ENCODE measurements around the gene SPAG16.

Gene SPAG16

DNA sequence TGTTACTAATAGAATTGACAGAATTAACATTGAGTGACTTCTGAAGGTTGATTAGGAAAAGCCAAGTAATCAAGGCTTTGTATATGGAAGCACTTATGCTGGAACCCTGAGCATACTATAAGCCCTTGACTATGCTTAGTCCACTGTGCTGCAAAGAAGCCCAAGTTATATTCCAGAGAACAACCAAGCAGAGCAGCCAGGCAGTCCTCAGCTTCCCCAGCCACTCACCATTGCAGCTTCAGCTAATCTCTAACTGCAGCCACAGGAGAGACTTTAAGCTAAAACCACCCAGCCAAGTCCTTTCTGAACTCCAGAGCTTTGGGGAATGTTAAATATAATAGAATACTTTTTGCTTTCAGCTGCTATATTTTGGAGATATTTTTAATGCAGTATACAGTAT, 962.2 kb downstream of the SPAG16 start:
- H4K91ac ChIP-seq (ENCODE audit: low read length), result no peak overlapping the region
- H2AFZ ChIP-seq (ENCODE audit: low read depth, low read length), result no peak overlapping the region
- no peak overlapping the region for H3K18ac ChIP-seq (ENCODE audit: low read depth in 1 of 2, low read length in 2 of 2)
- H2BK120ac ChIP-seq (ENCODE audit: low read depth, low read length), result no peak overlapping the region
- no peaks in the 10 kb centered on the region for H3K27me3 ChIP-seq (ENCODE audit: control insufficient read depth in 1 of 2, insufficient read depth in 1 of 2, low read length in 2 of 2)
- no peak overlapping the region for H2BK5ac ChIP-seq (ENCODE audit: low read depth, low read length, poor library complexity, severe bottlenecking)
- H2BK15ac ChIP-seq (ENCODE audit: low read depth, poor library complexity, severe bottlenecking), result no peak overlapping the region
- no peaks in the 10 kb centered on the region for H3K9me3 ChIP-seq (ENCODE audit: control insufficient read depth, low read length)
- no peak overlapping the region for H3K4ac ChIP-seq (ENCODE audit: low read depth in 1 of 2, low read length in 2 of 2)
- no peaks in the 10 kb centered on the region for H3K79me1 ChIP-seq (replicated peaks; ENCODE audit: low read length, poor library complexity, severe bottlenecking)
- no peak overlapping the region for H3K4me3 ChIP-seq (ENCODE audit: insufficient read depth in 1 of 2, low read depth in 1 of 2, low read length in 2 of 2)
- H3K36me3 ChIP-seq (ENCODE audit: control insufficient read depth in 1 of 2, insufficient read depth in 2 of 2, low read depth in 1 of 2, low read length in 2 of 2), result no peaks in the 10 kb centered on the region
- H3K4me2 ChIP-seq (ENCODE audit: low read length, poor library complexity, severe bottlenecking), result no peak overlapping the region
- no peak for DNase-seq
- no peak overlapping the region for H3K9ac ChIP-seq (ENCODE audit: low read length)
- H4K8ac ChIP-seq (ENCODE audit: low read length), result no peak overlapping the region
- H2BK12ac ChIP-seq (ENCODE audit: low read length in 2 of 2), result no peak overlapping the region
- no peak overlapping the region for H3K23ac ChIP-seq (ENCODE audit: low read length in 2 of 2)
- H2AK5ac ChIP-seq (ENCODE audit: low read length, severe bottlenecking), result no peak overlapping the region
- no peak overlapping the region for H3K27ac ChIP-seq (ENCODE audit: low read length, poor library complexity, severe bottlenecking)
- no peaks in the 10 kb centered on the region for H3K4me1 ChIP-seq (ENCODE audit: control insufficient read depth, insufficient read depth, low read depth, low read length)
- H3K14ac ChIP-seq (ENCODE audit: low read length in 2 of 2), result no peak overlapping the region

DNA sequence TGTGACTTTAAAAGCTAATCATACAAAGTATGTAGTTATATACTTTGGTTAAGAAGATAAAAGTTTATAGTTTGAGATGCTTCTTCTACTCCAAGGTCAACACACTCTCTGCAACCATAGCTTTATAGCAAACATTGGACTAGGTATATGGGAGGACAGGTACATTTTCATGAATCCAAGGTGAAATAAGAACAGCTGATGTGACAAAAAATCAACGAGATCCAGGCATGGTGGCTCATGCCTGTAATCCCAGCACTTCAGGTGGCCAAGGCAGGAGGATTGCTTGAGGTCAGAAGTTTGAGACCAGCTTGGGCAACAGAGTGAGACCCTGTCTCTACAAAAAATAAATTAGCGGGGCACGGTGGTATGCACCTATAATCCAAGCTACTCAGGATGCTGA, 963.3 kb downstream of the SPAG16 start:
- Histone ChIP-seq H3K9ac (ENCODE audit: low read length) (no peak overlapping the region), H3K27me3 (ENCODE audit: control insufficient read depth in 1 of 2, insufficient read depth in 1 of 2, low read length in 2 of 2) (no peaks in the 10 kb centered on the region), H2BK15ac (ENCODE audit: low read depth, poor library complexity, severe bottlenecking) (no peak overlapping the region), H3K4ac (ENCODE audit: low read depth in 1 of 2, low read length in 2 of 2) (no peak overlapping the region), H2BK12ac (ENCODE audit: low read length in 2 of 2) (no peak overlapping the region), H2AFZ (ENCODE audit: low read depth, low read length) (no peak overlapping the region), H2BK5ac (ENCODE audit: low read depth, low read length, poor library complexity, severe bottlenecking) (no peak overlapping the region), H3K79me1 (replicated peaks; ENCODE audit: low read length, poor library complexity, severe bottlenecking) (no peaks in the 10 kb centered on the region), H3K4me2 (ENCODE audit: low read length, poor library complexity, severe bottlenecking) (no peak overlapping the region), H3K4me1 (ENCODE audit: control insufficient read depth, insufficient read depth, low read depth, low read length) (no peaks in the 10 kb centered on the region), H3K14ac (ENCODE audit: low read length in 2 of 2) (no peak overlapping the region), H3K23ac (ENCODE audit: low read length in 2 of 2) (no peak overlapping the region), H2BK120ac (ENCODE audit: low read depth, low read length) (no peak overlapping the region), H3K36me3 (ENCODE audit: control insufficient read depth in 1 of 2, insufficient read depth in 2 of 2, low read depth in 1 of 2, low read length in 2 of 2) (no peaks in the 10 kb centered on the region), H3K18ac (ENCODE audit: low read depth in 1 of 2, low read length in 2 of 2) (no peak overlapping the region), H3K9me3 (ENCODE audit: control insufficient read depth, low read length) (no peaks in the 10 kb centered on the region), H4K91ac (ENCODE audit: low read length) (no peak overlapping the region), H3K4me3 (ENCODE audit: insufficient read depth in 1 of 2, low read depth in 1 of 2, low read length in 2 of 2) (no peak overlapping the region), H2AK5ac (ENCODE audit: low read length, severe bottlenecking) (no peak overlapping the region), H3K27ac (ENCODE audit: low read length, poor library complexity, severe bottlenecking) (no peak overlapping the region), H4K8ac (ENCODE audit: low read length) (no peak overlapping the region)
- WGBS, result 95% methylated on average over 3 of the region's 3 CpGs
- no peak for DNase-seq

DNA sequence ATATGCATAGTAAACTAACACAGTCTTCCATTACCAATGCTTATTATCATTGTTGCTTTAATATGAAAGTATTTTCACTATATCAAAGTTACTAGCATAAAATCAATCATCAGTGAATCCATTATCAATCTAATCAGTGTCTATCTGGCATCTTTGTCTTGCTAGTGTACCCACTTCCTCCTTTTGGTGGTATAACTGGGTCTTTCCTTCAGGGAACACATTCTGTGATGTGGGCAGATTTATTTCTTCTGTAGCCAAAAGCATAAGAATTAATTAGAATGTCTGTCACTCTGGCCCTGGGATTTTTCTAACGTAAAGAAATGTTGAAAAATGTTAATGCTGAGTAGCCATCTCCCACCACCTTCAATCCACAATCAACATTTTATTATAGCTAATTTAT, 970.8 kb downstream of the SPAG16 start:
- no peak overlapping the region for H2BK15ac ChIP-seq (ENCODE audit: low read depth, poor library complexity, severe bottlenecking)
- no peak overlapping the region for H3K27ac ChIP-seq (ENCODE audit: low read length, poor library complexity, severe bottlenecking)
- no CpG with 5 or more reads among the region's 1 CpG for WGBS

GRCh38 chr2:214261683-214262082, 977.4 kb downstream of the SPAG16 start:
- Histone ChIP-seq H3K27ac (ENCODE audit: low read length, poor library complexity, severe bottlenecking) (no peak overlapping the region), H2BK120ac (ENCODE audit: low read depth, low read length) (no peak overlapping the region), H2AFZ (ENCODE audit: low read depth, low read length) (no peak overlapping the region), H4K8ac (ENCODE audit: low read length) (no peak overlapping the region), H4K91ac (ENCODE audit: low read length) (no peak overlapping the region), H3K36me3 (ENCODE audit: control insufficient read depth in 1 of 2, insufficient read depth in 2 of 2, low read depth in 1 of 2, low read length in 2 of 2) (no peaks in the 10 kb centered on the region), H3K4me1 (ENCODE audit: control insufficient read depth, insufficient read depth, low read depth, low read length) (no peaks in the 10 kb centered on the region), H3K27me3 (ENCODE audit: control insufficient read depth in 1 of 2, insufficient read depth in 1 of 2, low read length in 2 of 2) (no peaks in the 10 kb centered on the region), H3K4ac (ENCODE audit: low read depth in 1 of 2, low read length in 2 of 2) (no peak overlapping the region), H2BK12ac (ENCODE audit: low read length in 2 of 2) (no peak overlapping the region), H2AK5ac (ENCODE audit: low read length, severe bottlenecking) (no peak overlapping the region), H3K14ac (ENCODE audit: low read length in 2 of 2) (no peak overlapping the region), H3K9ac (ENCODE audit: low read length) (no peak overlapping the region), H3K79me1 (replicated peaks; ENCODE audit: low read length, poor library complexity, severe bottlenecking) (no peaks in the 10 kb centered on the region), H3K4me3 (ENCODE audit: insufficient read depth in 1 of 2, low read depth in 1 of 2, low read length in 2 of 2) (no peak overlapping the region), H3K9me3 (ENCODE audit: control insufficient read depth, low read length) (no peaks in the 10 kb centered on the region), H3K23ac (ENCODE audit: low read length in 2 of 2) (no peak overlapping the region), H3K4me2 (ENCODE audit: low read length, poor library complexity, severe bottlenecking) (no peak overlapping the region), H3K18ac (ENCODE audit: low read depth in 1 of 2, low read length in 2 of 2) (no peak overlapping the region), H2BK15ac (ENCODE audit: low read depth, poor library complexity, severe bottlenecking) (no peak overlapping the region), H2BK5ac (ENCODE audit: low read depth, low read length, poor library complexity, severe bottlenecking) (no peak overlapping the region)
- WGBS, result no CpG with 5 or more reads among the region's 1 CpG
- no peak for DNase-seq

More for the DNA sequence above, 970.8 kb downstream of the SPAG16 start:
- no peak overlapping the region for H3K23ac ChIP-seq (ENCODE audit: low read length in 2 of 2)
- H3K36me3 ChIP-seq (ENCODE audit: control insufficient read depth in 1 of 2, insufficient read depth in 2 of 2, low read depth in 1 of 2, low read length in 2 of 2), result no peaks in the 10 kb centered on the region
- no peak overlapping the region for H3K18ac ChIP-seq (ENCODE audit: low read depth in 1 of 2, low read length in 2 of 2)
- H4K91ac ChIP-seq (ENCODE audit: low read length), result no peak overlapping the region
- no peaks in the 10 kb centered on the region for H3K4me1 ChIP-seq (ENCODE audit: control insufficient read depth, insufficient read depth, low read depth, low read length)
- no peak overlapping the region for H3K4me2 ChIP-seq (ENCODE audit: low read length, poor library complexity, severe bottlenecking)
- H4K8ac ChIP-seq (ENCODE audit: low read length), result no peak overlapping the region
- H2AK5ac ChIP-seq (ENCODE audit: low read length, severe bottlenecking), result no peak overlapping the region
- H3K4ac ChIP-seq (ENCODE audit: low read depth in 1 of 2, low read length in 2 of 2), result no peak overlapping the region
- no peaks in the 10 kb centered on the region for H3K79me1 ChIP-seq (replicated peaks; ENCODE audit: low read length, poor library complexity, severe bottlenecking)
- DNase-seq, result no peak
- H2BK5ac ChIP-seq (ENCODE audit: low read depth, low read length, poor library complexity, severe bottlenecking), result no peak overlapping the region
- H2BK120ac ChIP-seq (ENCODE audit: low read depth, low read length), result no peak overlapping the region
- no peak overlapping the region for H3K4me3 ChIP-seq (ENCODE audit: insufficient read depth in 1 of 2, low read depth in 1 of 2, low read length in 2 of 2)
- H2AFZ ChIP-seq (ENCODE audit: low read depth, low read length), result no peak overlapping the region
- no peak overlapping the region for H3K14ac ChIP-seq (ENCODE audit: low read length in 2 of 2)
- H3K9me3 ChIP-seq (ENCODE audit: control insufficient read depth, low read length), result no peaks in the 10 kb centered on the region
- H3K27me3 ChIP-seq (ENCODE audit: control insufficient read depth in 1 of 2, insufficient read depth in 1 of 2, low read length in 2 of 2), result no peaks in the 10 kb centered on the region
- no peak overlapping the region for H3K9ac ChIP-seq (ENCODE audit: low read length)
- H2BK12ac ChIP-seq (ENCODE audit: low read length in 2 of 2), result no peak overlapping the region

Measured in mesenchymal stem cell (in vitro differentiated cells and primary cell).